NCI-H187 treated with DMSO at 0.1 percent for 48 hours (cell line): Measurements from ENCODE around the gene ABCA9.
"Not testable (repeated sequence)": the region's sequence is repeated elsewhere in the genome, so short reads cannot be mapped to it uniquely, and the experiment has no call there.

Experiments
- DNase-seq: peaks from one replicate; lab custom pipeline; 2025; lab: John Stamatoyannopoulos, UW

ABCA9 gene, protein sequence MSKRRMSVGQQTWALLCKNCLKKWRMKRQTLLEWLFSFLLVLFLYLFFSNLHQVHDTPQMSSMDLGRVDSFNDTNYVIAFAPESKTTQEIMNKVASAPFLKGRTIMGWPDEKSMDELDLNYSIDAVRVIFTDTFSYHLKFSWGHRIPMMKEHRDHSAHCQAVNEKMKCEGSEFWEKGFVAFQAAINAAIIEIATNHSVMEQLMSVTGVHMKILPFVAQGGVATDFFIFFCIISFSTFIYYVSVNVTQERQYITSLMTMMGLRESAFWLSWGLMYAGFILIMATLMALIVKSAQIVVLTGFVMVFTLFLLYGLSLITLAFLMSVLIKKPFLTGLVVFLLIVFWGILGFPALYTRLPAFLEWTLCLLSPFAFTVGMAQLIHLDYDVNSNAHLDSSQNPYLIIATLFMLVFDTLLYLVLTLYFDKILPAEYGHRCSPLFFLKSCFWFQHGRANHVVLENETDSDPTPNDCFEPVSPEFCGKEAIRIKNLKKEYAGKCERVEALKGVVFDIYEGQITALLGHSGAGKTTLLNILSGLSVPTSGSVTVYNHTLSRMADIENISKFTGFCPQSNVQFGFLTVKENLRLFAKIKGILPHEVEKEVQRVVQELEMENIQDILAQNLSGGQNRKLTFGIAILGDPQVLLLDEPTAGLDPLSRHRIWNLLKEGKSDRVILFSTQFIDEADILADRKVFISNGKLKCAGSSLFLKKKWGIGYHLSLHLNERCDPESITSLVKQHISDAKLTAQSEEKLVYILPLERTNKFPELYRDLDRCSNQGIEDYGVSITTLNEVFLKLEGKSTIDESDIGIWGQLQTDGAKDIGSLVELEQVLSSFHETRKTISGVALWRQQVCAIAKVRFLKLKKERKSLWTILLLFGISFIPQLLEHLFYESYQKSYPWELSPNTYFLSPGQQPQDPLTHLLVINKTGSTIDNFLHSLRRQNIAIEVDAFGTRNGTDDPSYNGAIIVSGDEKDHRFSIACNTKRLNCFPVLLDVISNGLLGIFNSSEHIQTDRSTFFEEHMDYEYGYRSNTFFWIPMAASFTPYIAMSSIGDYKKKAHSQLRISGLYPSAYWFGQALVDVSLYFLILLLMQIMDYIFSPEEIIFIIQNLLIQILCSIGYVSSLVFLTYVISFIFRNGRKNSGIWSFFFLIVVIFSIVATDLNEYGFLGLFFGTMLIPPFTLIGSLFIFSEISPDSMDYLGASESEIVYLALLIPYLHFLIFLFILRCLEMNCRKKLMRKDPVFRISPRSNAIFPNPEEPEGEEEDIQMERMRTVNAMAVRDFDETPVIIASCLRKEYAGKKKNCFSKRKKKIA (N-terminal part only)

DNA sequence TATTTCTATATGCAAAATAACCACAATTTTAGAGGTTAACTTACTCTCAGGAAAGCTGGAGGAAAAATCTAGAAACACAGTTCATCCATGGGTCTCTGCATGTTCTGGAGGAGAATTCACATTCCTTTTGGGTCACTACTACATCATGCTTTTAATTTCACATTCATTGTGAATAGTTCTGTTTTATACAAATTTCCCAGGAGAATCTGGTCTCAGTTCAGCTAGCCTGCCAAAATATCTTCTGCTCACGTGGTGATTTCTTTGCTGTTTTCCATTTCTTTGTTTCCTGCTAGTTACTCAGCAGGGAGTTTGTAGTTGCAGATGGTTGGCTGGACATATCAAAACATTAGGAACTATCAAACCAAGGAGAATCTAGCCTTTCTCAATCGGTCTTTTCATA, at the start of gene ABCA9:
TSS of gene ABCA9 (minus strand) at position 106 of the 400 bp plus-strand sequence. CDS start 9,801 bp downstream, outside the sequence.
- DNase-seq: no peak

DNA sequence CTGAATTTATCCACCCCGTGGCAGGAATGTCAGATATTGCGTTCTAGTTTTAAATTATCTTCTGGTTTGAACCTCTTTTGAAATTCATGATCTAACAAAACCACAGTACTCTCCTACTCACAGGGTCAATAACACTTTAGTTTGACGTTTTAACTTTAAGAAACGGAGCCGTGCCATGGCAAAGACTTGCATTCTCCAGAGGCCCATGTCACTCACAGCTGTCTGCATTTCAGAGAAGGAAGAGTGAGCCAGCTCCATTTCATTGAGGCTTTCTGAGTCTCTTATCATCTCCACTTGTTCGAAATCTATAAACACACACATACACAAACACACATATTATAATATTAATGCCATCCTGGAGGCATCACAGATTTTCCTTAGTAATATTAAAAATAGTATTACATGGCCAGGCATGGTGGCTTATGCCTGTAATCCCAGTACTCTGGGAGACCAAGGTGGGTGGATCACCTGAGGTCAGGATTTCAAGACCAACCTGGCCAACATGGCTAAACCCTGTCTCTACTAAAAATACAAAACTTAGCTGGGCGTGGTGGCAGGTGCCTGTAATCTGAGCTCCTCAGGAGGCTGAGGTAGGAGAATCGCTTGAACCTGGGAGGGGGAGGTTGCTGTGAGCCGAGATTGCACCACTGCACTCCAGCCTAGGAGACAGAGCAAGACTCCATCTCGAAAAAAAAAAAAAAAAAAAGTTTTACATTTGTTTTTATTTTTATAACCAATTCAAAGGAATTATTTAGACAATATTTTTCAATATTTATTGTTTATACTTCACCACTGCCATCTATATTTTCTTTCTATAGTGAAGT, 45.4 kb upstream of the ABCA9 start:
- DNase-seq: no peak

DNA sequence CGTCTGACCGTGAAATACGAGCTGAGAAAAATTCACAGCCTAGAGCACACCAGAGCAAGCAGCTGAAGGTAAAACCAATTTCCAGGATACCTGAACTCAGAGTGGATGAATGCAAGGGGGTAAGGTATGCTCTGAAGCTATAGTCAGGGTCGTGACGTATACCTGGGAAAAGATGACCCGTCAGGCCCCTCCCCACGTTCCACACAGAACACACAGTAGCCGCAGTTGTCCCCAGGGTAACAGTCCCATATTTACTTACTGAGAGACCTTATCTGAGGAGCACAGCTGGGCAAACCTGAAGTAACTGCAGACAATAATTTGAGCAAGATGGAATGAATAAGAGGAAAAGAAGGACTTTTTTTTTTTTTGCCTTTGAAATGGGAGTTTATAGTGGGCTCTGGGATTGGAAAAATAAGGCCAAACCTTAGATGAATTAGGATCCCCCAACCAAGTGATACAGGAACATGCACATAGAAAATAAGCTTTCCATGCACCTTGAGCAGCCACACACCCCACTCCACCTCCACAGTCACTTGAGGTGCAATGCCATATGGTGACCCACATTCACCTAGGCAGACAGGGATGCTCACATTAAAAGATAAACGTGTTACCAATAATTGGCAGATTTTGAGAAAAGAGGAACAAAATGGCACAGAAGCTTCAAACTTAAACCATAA, 43.0 kb upstream of the ABCA9 start:
- DNase-seq: no peak

DNA sequence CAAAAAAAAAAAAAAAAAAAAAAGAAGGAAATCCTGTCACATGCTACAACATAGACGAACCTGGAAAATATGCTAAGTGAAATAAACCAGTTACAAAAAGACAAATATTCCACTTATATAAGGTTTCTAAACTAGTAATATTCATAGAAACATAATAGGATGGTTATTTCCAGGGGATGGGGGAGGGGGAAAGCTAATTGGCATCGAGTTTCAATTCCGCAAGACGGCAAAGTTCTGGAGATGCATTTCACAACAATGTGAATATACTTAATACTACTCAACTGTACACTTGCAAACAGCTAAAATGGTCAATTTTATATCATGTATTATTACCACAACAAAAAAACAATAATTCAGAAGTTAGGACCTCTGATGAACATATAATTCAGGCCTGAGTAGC, 37.9 kb upstream of the ABCA9 start:
- no peak for DNase-seq

DNA sequence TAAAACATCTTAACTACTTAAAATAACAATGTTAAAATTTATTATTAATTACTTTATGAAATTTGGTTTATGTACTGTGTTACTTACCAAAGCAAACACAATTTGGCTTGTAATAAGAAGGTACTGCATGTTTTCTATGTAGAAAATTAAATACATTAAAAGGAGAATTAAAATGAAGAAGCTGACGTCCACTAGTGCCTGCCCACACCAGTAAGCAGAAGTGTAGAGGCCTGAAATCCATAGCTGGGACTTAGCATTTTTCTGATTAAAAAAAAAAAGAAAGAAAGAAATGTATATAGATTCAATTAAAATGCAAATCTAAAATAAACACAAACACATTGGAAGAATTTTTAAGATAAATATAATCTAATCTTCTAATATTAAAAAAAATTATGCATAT, 35.8 kb upstream of the ABCA9 start:
- DNase-seq: no peak

DNA sequence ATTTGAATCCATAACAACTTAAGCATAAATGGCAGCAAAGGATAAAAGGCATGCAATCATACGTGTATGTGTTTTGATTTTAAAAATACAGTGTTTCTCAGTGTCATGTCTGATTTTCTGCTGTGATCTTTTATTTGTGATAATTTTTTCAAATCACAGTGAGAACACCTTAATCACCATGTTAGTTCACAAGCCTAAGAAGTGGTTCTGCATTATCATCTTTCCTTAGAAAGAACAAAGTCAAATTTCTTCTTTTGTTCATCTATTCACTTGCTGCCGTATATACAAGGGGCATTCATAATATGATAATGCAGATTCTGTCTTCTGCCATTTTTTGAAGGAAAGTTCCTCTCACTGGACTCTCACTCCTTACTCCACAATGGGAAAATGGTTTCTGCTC, 33.3 kb upstream of the ABCA9 start:
- no peak for DNase-seq

DNA sequence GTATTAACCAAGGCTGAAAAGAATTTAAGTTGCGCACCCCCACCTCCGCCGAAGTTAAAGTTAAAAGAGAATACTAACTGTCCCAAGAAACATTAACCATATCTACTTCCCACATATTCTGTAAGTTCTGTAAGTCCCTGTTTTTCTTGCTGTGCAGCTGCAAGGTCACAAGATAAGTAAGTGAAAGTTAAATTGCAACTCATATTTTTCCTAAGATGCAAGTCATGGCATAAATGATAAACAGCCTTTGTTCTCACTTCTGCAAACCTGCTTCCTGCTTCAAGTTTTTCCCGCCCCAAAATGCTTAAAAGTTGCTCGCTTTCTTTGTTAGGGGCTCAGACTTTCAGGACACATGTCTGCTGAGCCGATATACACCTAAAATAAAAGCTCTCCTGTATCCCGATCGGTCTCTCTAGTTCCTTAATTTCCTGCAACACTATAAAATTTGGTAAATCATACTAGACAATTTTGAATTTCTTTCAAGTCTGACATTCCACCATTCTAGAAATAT, 32.6 kb upstream of the ABCA9 start:
- no peak for DNase-seq

DNA sequence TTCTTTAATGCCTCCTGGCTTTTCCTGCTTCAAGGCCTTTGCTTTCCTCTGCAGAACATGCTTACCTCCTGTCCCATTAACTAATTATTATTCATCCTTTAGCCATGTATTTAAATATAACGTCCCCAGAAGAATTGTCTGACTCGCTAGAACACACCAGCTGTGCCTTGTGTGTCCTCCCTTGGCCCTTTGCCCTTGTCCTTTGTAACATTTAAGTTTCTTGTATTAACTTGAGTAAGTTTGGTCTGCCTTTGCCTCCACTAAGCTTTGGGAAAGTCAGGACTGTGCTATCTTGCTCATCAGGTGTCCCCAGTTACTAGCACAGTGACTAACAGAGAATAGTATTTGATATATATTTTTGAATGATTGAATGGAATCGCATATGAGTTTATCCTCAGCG, 29.6 kb upstream of the ABCA9 start:
- DNase-seq: no peak

DNA sequence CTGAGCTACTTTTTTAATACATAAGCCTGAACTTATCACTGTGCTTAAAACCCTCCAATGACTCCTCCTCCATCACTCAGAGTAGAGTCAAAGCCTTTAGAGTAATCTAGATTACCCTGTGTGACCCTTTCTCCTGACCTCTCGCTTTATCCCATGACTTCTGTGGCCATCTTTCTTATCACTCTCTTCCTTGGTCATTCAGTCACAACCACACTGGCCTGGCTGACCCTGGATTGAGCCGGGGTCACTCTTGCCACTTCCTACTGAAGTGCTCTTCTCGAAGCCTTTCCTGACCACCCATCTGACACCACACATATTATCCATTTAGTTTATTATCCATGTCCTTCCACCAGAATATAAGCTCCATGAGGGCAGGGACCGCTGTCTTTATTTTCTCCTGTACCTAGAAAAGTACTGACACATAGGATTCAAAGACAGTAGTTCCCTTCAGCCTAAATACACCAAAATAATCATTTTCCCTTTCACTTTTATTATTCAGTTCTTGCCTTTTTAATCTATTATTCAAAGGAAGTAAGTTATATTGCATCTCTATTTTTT, 28.0 kb upstream of the ABCA9 start:
- no peak for DNase-seq

DNA sequence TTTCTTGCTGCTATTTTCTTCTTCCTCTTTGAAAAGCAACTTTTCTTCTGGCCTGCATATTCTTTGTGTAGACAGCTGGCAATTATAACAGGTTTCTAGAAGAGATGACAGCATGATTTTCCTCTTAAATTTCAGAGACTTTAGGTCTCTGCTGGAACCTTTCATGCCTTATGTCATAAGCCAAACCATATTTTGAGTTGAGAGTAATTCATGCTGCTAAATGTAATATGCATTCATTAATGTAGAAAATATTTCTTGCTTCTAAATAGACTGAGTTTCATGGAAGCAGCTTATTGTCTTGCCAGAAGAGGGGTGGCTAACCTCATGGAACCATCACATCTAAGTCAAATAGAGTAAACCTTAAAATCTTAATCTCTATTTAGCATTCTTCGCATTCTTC, 25.9 kb upstream of the ABCA9 start:
- DNase-seq: no peak

DNA sequence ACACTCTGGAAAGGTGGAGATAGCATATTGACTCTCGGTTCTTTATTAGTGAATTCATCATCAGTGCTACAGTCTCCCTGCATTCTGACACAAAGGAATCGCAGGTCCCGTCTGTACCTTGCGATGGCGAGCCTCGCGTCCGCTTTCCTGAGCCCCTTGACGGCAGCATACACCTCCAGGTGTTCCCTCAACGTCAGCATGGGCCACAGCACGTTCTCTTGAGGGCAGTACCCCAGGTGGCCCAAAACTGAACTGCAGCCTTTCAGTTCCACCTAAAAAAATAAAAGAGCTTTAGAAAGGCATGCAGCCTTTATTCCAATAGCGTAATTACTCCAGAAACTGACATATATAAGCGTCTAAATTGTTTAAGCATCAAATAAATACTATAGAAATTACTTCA, 24.2 kb upstream of the ABCA9 start:
- no peak for DNase-seq

DNA sequence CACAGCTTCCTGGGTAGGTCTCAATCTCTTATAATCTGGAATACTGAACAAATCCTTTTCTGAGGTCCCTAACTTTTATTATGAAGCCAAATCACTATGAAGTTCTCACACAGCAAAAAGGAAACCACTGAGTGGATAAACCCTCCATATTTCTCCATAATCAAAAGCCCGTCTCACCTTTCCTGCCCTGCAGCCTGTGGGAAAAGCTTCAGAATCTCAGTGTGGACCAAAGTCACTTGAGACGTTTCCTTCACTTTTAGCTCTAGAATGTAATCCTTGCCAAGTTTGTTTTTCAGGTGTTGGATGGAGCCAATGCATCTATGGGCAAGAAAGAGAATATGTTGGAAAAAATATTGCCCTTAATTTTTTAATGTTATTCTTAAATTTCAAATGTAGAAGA, 22.0 kb upstream of the ABCA9 start:
- no peak for DNase-seq

DNA sequence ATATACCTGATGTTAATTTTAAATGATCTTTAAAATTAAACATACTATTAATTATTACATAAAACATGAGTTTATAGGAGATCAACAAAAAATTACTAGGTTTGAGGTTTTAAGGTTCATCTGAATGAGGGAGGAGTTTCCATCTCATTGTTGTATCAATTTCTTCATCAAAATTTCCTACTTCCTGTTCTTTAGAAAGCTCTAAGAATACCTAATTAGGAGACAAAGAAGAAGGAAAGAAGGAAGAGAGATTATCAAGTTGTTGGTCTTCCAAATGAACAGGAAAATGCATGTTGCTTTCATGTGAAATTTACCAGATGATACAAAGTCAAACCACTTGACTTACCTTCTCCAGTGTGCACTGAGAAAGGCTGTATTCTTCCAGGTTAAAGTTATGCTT, 18.1 kb upstream of the ABCA9 start:
- no peak for DNase-seq

DNA sequence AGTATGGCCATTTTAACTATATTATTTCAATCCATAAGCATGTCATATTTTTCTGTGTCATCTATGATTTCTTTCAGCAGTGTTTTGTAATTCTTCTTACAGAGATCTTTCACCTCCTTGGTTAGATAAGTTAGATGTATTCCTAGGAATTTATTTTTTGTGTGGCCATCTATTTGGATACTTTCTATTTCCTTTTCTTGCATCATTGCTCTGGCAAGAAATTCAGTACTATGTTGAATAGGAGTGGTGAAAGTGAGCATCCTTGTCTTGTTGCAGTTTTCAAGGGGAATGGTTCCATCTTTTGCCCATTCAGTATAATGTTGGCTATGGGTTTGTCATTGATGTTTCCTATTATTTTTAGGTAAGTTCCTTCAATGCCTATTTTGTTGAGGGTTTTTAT, 15.1 kb upstream of the ABCA9 start:
- DNase-seq: no peak

DNA sequence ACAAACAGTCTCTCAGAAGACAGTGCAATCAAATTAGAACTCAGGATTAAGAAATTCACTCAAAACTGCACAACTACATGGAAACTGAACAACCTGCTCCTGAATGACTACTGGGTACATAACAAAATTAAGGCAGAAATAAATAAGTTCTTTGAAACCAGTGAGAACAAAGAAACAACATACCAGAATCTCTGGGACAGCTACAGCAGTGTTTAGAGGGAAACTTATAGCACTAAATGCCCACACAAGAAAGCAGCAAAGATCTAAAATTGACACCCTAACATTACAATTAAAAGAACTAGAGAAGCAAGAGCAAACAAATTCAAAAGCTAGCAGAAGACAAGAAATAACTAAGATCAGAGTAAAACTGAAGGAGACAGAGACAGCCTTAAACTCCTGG, 12.7 kb upstream of the ABCA9 start:
- DNase-seq: not testable (repeated sequence)

DNA sequence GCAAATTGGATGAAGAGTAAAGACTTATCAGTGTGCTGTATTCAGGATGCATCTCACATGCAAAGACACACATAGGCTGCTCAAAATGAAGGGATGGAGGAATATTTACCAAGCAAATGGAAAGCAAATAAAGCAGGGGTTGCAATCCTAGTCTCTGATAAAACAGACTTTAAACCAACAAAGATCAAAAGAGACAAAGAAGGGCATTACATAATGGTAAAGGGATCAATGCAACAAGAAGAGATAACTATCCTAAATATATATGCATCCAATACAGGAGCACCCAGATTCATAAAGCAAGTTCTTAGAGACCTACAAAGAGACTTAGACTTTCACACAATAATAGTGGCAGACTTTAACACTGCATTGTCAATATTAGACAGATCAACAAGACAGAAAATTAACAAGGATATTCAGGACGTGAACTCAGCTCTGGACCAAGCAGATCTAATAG, 12.1 kb upstream of the ABCA9 start:
- not testable (repeated sequence) for DNase-seq

DNA sequence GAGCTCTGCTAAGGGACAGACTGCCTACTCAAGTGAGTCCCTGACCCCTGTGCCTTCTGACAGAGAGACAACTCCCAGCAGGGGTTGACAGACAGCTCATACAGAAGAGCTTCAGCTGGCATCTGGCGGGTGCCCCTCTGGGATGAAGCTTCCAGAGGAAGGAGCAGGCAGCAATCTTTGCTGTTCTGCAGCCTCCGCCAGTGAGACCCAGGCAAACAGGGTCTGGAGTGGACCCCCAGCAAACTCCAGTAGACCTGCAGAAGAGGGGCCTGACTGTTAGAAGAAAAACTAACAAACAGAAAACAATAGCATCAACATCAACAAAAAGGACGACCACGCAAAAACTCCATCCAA, 10.5 kb upstream of the ABCA9 start:
- not testable (repeated sequence) for DNase-seq

DNA sequence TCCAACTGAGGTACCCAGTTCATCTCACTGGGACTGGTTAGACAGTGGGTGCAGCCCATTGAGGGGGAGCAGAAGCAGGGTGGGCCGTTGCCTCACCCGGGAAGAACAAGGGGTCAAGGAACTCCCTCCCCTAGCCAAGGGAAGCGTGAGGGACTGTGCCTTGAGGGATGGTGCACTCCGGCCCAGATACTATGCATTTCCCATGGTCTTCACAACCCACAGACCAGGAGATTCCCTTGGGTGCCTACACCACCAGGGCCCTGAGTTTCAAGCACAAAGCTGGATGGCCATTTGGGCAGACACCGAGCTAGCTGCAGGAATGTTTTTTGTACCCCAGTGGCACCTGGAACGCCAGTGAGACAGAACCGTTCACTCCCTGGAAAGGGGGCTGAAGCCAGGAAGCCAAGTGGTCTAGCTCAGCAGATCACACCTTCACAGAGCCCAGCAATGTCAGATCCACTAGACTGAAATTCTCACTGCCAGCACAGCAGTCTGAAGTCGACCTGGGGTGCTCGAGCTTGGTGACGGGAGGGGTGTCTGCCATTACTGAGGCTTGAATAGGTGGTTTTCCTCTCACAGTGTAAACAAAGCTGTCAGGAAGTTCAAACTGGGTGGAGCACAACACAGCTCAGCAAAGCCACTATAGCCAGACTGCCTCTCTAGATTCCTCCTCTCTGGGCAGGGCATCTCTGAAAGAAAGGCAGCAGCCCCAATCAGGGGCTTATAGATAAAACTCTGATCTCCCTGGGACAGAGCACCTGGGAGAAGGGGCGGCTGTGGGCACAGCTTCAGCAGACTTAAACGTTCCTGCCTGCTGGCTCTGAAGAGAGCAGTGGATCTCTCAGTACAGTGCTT, 9.9 kb upstream of the ABCA9 start:
- not testable (repeated sequence) for DNase-seq

DNA sequence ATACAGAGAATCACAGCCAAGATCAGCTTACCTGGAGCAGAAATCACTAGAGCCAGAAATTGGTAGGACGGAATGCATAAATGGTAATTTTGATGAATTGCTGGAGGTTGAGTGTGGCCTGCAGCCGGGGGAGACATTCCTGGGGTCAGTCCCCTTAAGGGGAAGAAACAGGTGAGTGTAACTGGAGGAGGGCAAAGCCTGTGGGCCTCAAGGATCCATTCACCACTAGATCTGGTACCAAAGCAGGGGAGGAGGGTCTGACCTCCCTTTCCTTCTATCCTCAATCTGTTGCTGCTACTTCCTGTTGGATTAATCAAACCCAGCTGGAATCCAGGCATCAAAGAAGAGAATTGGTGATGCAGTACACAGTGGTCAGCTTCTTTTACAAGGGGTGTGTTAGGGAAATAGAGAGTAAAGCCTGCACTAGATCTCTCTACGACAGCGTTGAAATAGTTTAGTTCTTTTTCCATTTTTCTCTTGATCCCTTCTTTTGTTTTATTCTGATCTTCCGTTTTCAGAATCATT, 8.6 kb upstream of the ABCA9 start:
- DNase-seq: no peak
